ENCODE measurements around the gene TMEM236.

- TF ChIP-seq CTCF (IDR thresholded peaks at IDR 0.05; ENCODE audit: low read depth, low read length), result no peak
- TF ChIP-seq POLR2A (IDR thresholded peaks at IDR 0.05; ENCODE audit: extremely low read depth, insufficient read length), result no peak
- TF ChIP-seq MAX (IDR thresholded peaks at IDR 0.05; ENCODE audit: low read depth, low read length), result no peak
Measured at GRCh38 chr10:17817316-17817715, 65.3 kb downstream of the TMEM236 start.

Measured in NB4 (cell line).